GM19395 (cell line): ENCODE data around the gene MRPL53.

Source experiments
- ATAC-seq: cut with Tn5 transposase; IDR thresholded peaks from one replicate; pipeline ENCODE4 v1.9.1; 2021; ENCODE audit warnings: mild to moderate bottlenecking, moderate library complexity; ENCODE audit not compliant: unreplicated experiment

Gene MRPL53

GRCh38 chr2:74429487-74430451, 42.7 kb downstream of the MRPL53 start:
- no peak for ATAC-seq

- no peak for ATAC-seq
Measured at GRCh38 chr2:74428675-74429074, 43.8 kb downstream of the MRPL53 start.

- ATAC-seq: no peak
Measured at GRCh38 chr2:74427551-74427950, 44.9 kb downstream of the MRPL53 start.

GRCh38 chr2:74426181-74426758, 46.2 kb downstream of the MRPL53 start:
- no peak for ATAC-seq

GRCh38 chr2:74425523-74425922, 47.0 kb downstream of the MRPL53 start:
- ATAC-seq: no peak

GRCh38 chr2:74424995-74425406, 47.5 kb downstream of the MRPL53 start:
- no peak for ATAC-seq

GRCh38 chr2:74424139-74424992, 48.1 kb downstream of the MRPL53 start:
- ATAC-seq: no peak

GRCh38 chr2:74423231-74424095, 49.0 kb downstream of the MRPL53 start:
- ATAC-seq: no peak
